HS-27A (cell line): Measurements from ENCODE around the gene TSEN34.

Experiments
- DNase-seq: peaks from one replicate; pipeline ENCODE4 v3.0.0-alpha.2; 2012; ENCODE audit warnings: low read depth, missing footprints

The TSEN34 gene

GRCh38 chr19:54191011-54191810 lies at the start of gene TSEN34:
TSEN34 (plus strand) TSS chr19:54191308; CDS start chr19:54191365, 57 bp downstream.
- no peak for DNase-seq

GRCh38 chr19:54141356-54141755 lies 49.8 kb upstream of the TSEN34 start:
- DNase-seq: no peak

- no peak for DNase-seq
These were observed 48.8 kb upstream of the TSEN34 start for GRCh38 chr19:54142166-54142780.

GRCh38 chr19:54145541-54146158 lies 45.5 kb upstream of the TSEN34 start:
- DNase-seq: no peak

GRCh38 chr19:54147676-54148075 lies 43.4 kb upstream of the TSEN34 start:
- DNase-seq: no peak

GRCh38 chr19:54148158-54148557 lies 43.0 kb upstream of the TSEN34 start:
- DNase-seq: no peak

- DNase-seq: no peak
These were observed 41.9 kb upstream of the TSEN34 start for GRCh38 chr19:54149021-54149812.

GRCh38 chr19:54151362-54152035 lies 39.6 kb upstream of the TSEN34 start:
- DNase-seq: no peak

- no peak for DNase-seq
These were observed 38.8 kb upstream of the TSEN34 start for GRCh38 chr19:54152267-54152666.

GRCh38 chr19:54152878-54153524 lies 38.1 kb upstream of the TSEN34 start:
- DNase-seq: no peak

- DNase-seq: no peak
These were observed 37.3 kb upstream of the TSEN34 start for GRCh38 chr19:54153731-54154326.

- no peak for DNase-seq
These were observed 36.3 kb upstream of the TSEN34 start for GRCh38 chr19:54154603-54155345.

- no peak for DNase-seq
These were observed 35.4 kb upstream of the TSEN34 start for GRCh38 chr19:54155694-54156093.

GRCh38 chr19:54156490-54156889 lies 34.6 kb upstream of the TSEN34 start:
- DNase-seq: no peak

- DNase-seq: no peak
These were observed 34.2 kb upstream of the TSEN34 start for GRCh38 chr19:54156953-54157352.

- no peak for DNase-seq
These were observed 32.2 kb upstream of the TSEN34 start for GRCh38 chr19:54158812-54159351.

- DNase-seq: peak; percentile 100
These were observed 31.5 kb upstream of the TSEN34 start, which contains the start of gene LENG1 for GRCh38 chr19:54159352-54160181. LENG1 (minus strand) TSS chr19:54159721; CDS start chr19:54159695, 26 bp downstream.

- DNase-seq: no peak
These were observed 30.8 kb upstream of the TSEN34 start for GRCh38 chr19:54160182-54160811.
